ACC112 (cell line): ENCODE data around the gene DHH.

Experiments used
- H2AFZ ChIP-seq: fragments of 200-600 bp; sonication (generic); one replicate; pipeline ENCODE4 v1.6.0; 2017; ENCODE audit warnings: antibody characterized with exemption, low read length; ENCODE audit not compliant: unreplicated experiment
- H3K27ac ChIP-seq: fragments of 200-600 bp; sonication (generic); 2 replicates; pipeline ENCODE4 v1.5.1; 2014; ENCODE audit warnings: low read depth, mild to moderate bottlenecking, antibody characterized with exemption, low read length, moderate library complexity
- H3K27me3 ChIP-seq: fragments of 200-600 bp; sonication (generic); 2 replicates; pipeline ENCODE4 v1.6.1; 2014; ENCODE audit warnings: mild to moderate bottlenecking, antibody characterized with exemption, low read length, moderate library complexity, mixed read lengths; ENCODE audit not compliant: insufficient read depth
- H3K36me3 ChIP-seq: fragments of 200-600 bp; sonication (generic); 2 replicates; pipeline ENCODE4 v1.6.1; 2016; ENCODE audit warnings: mild to moderate bottlenecking, antibody characterized with exemption, low read length, moderate library complexity, mixed read lengths; ENCODE audit not compliant: insufficient read depth
- H3K4me1 ChIP-seq: fragments of 200-600 bp; sonication (generic); one replicate; pipeline ENCODE4 v1.6.1; 2016; ENCODE audit warnings: low read length, mixed read lengths; ENCODE audit not compliant: insufficient read depth, unreplicated experiment, control insufficient read depth
- H3K4me3 ChIP-seq: fragments of 200-600 bp; sonication (generic); 2 replicates; pipeline ENCODE4 v1.5.1; 2014; ENCODE audit warnings: mild to moderate bottlenecking, low read depth, low read length
- H3K79me2 ChIP-seq: fragments of 200-600 bp; sonication (generic); one replicate; pipeline ENCODE4 v1.6.0; 2016; ENCODE audit warnings: low read length; ENCODE audit not compliant: control insufficient read depth, unreplicated experiment, insufficient read depth

DHH gene

GRCh38 chr12:49108958-49109404, 14.4 kb upstream of the DHH start:
- Histone ChIP-seq H2AFZ (no peak overlapping the region), H3K4me3 (peak overlapping the region; percentile 98), H3K27ac (peak overlapping the region; percentile 33; the same call in 1 of the 2 replicates)

GRCh38 chr12:49105504-49106084, 11.0 kb upstream of the DHH start:
- peak overlapping the region; percentile 20; the same call in 1 of the 2 replicates for H3K4me3 ChIP-seq
- no peak overlapping the region for H2AFZ ChIP-seq
- peak overlapping the region; percentile 82 for H3K27ac ChIP-seq
- H3K79me2 ChIP-seq: peaks cover 39% of the 10 kb centered on the region
- H3K27me3 ChIP-seq: no peaks in the 10 kb centered on the region
- H3K36me3 ChIP-seq: peaks cover 3% of the 10 kb centered on the region; the same call in 1 of the 2 replicates
- H3K4me1 ChIP-seq: peaks cover 27% of the 10 kb centered on the region

More at GRCh38 chr12:49108958-49109404, 14.4 kb upstream of the DHH start:
- Histone ChIP-seq H3K4me1 (peaks cover 27% of the 10 kb centered on the region), H3K79me2 (peaks cover 39% of the 10 kb centered on the region), H3K36me3 (no peaks in the 10 kb centered on the region), H3K27me3 (no peaks in the 10 kb centered on the region)

DNA sequence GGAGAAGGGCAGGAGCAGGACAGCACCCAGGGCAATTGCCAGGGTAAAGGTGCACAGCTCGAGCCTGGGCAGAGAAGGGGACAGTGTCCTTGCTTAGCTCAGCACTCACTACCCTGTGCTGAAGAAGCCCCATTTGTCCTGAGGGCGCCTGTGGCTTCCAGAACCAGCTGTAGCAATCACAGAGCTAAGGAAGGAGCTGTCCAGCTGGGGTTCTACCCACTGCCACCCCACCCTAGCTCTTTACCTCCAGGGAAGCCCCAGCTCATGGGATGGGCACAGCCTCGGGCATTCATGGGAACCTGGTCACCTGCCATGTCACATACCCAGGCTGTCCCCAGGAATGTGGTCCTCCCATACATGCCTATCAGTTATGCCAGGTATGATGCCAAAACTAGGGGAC, 10.2 kb upstream of the DHH start:
- Histone ChIP-seq H3K4me1 (peaks cover 27% of the 10 kb centered on the region), H3K27me3 (no peaks in the 10 kb centered on the region), H3K36me3 (peaks cover 3% of the 10 kb centered on the region; the same call in 1 of the 2 replicates), H3K27ac (no peak overlapping the region), H3K4me3 (no peak overlapping the region), H3K79me2 (peaks cover 37% of the 10 kb centered on the region), H2AFZ (no peak overlapping the region)

GRCh38 chr12:49100380-49100779, 5.8 kb upstream of the DHH start:
- Histone ChIP-seq H3K4me3 (no peak overlapping the region), H3K36me3 (peaks cover 3% of the 10 kb centered on the region; the same call in 1 of the 2 replicates), H3K4me1 (peaks cover 5% of the 10 kb centered on the region)

GRCh38 chr12:49098703-49099102, 4.1 kb upstream of the DHH start:
- Histone ChIP-seq H3K27ac (no peak overlapping the region), H3K79me2 (no peaks in the 10 kb centered on the region), H3K27me3 (peaks cover 15% of the 10 kb centered on the region), H3K36me3 (peaks cover 3% of the 10 kb centered on the region; the same call in 1 of the 2 replicates), H3K4me3 (no peak overlapping the region), H2AFZ (no peak overlapping the region), H3K4me1 (peaks cover 14% of the 10 kb centered on the region)

More at GRCh38 chr12:49100380-49100779, 5.8 kb upstream of the DHH start:
- Histone ChIP-seq H3K79me2 (peaks cover 4% of the 10 kb centered on the region), H3K27me3 (no peaks in the 10 kb centered on the region), H3K27ac (no peak overlapping the region), H2AFZ (no peak overlapping the region)

DNA sequence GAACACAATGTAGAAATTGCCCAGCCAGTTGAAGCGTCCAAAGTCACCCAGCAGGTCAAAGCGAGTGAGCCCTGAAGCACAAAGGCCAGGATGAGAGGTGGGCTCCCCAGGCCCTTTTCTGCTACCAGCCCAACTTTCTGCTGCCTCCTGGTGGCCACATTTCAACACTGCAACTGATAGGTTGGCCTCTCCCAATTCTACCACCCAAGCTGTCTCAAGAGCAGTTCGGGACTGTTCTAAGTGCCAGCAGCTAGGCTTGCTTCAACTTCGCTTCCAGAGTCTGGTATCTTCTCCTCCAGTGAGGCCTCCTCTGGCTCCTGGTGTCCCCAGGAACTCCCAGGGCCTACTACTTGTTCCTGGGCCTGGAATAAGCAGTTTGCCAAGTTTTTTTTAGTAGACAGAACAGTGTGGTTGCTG, 3.4 kb upstream of the DHH start:
- no peaks in the 10 kb centered on the region for H3K79me2 ChIP-seq
- peaks cover 22% of the 10 kb centered on the region for H3K27me3 ChIP-seq
- peaks cover 14% of the 10 kb centered on the region for H3K4me1 ChIP-seq
- no peak overlapping the region for H3K27ac ChIP-seq
- no peak overlapping the region for H2AFZ ChIP-seq
- H3K36me3 ChIP-seq: no peaks in the 10 kb centered on the region; the same call in 1 of the 2 replicates
- no peak overlapping the region for H3K4me3 ChIP-seq

DNA sequence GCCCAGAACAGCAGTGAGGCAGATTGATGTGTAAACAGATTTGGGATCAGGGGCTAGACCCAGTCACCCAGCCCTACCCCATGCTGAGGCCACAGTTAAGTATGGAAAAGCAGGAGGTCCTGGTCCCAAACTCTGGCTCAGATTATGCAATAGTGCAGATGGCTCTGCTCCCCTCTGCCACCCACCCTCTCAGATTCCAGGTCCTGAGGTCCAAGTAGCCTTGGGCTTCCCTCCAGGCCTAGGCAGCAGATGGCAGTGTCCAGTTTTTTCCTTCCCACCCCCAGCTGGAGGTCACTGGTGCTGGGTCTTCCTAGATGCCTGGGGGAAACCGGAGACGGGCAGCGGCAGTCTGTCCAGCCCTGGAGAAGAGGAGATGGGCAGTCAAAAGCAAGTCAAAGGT, 2.8 kb upstream of the DHH start:
- no peaks in the 10 kb centered on the region; the same call in 1 of the 2 replicates for H3K36me3 ChIP-seq
- H3K79me2 ChIP-seq: no peaks in the 10 kb centered on the region
- no peak overlapping the region for H2AFZ ChIP-seq
- peaks cover 28% of the 10 kb centered on the region for H3K27me3 ChIP-seq
- H3K4me3 ChIP-seq: no peak overlapping the region
- no peak overlapping the region for H3K27ac ChIP-seq
- H3K4me1 ChIP-seq: peaks cover 18% of the 10 kb centered on the region

DNA sequence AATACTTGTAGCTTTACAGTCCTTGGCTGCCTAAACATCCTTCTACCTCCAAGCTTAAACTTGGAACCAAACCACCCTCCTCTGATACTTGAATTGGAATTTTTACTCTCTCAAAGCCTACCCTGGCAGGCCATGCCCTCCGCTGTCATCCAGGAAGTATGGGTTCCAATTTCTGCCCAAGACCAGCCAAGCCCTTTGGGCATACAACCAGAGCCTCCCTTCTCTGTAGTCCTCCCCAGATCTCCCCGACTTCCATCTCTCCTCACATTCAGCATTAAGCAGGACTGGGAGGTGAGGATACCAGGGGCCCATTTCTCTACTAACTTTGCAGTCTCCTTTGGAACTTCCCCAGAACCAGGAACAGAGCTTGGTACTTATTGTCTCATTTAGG, 369 bp upstream of the DHH start:
- Histone ChIP-seq H3K27ac (no peak overlapping the region), H3K4me3 (no peak overlapping the region), H3K36me3 (no peaks in the 10 kb centered on the region; the same call in 1 of the 2 replicates), H3K27me3 (peaks cover 47% of the 10 kb centered on the region), H3K4me1 (peaks cover 23% of the 10 kb centered on the region), H3K79me2 (no peaks in the 10 kb centered on the region), H2AFZ (no peak overlapping the region)

DNA sequence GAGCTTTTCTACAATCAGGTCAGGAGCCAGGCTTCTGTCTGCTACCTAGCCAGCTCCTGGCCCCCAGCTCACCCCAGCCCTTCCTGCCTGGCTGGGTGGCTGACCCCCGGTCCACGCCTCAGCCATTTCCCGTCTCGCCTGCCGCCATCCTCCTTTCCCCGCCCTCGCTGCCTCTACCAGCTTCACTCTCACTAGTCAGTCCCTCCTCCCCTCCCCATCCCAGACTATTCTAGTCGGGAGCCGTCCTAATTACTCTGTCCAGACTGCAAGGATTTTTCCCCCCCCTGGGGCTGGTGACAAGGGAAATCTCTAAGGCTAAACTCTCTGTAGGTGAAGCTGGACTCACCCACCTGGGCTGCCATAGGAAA, 825 bp downstream of the DHH start:
- no peaks in the 10 kb centered on the region; the same call in 1 of the 2 replicates for H3K36me3 ChIP-seq
- H2AFZ ChIP-seq: no peak overlapping the region
- peaks cover 53% of the 10 kb centered on the region for H3K27me3 ChIP-seq
- no peaks in the 10 kb centered on the region for H3K79me2 ChIP-seq
- H3K4me3 ChIP-seq: peak overlapping the region; percentile 45; the same call in 1 of the 2 replicates
- H3K27ac ChIP-seq: no peak overlapping the region
- peaks cover 26% of the 10 kb centered on the region for H3K4me1 ChIP-seq

DNA sequence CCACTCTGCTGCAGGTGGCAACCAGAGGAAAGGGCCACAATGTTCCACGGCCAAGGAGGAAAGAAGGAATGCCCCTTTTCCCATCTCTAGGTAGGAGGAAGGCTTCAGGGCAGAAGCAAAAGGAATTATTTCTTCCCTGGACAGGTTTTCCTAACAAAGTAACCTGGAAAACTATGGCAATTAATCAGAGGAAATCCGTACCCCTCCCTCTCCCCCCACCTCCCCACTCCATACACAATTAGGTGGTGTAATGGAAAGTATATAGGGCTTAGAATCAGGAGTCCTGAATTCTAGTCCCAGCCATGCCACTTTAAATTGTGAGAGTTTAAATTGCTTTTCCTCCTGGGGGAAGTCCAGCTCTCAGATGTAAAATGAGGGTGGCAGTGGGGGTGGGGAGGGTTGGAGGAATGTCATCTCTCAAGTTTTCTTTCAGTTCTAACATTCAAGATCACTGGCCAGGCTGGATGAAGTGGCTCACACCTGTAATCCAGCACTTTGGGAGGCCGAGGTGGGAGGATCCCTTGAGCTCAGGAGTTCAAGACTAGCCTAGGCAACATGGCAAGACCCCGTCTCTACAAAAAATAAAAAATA, 1.7 kb downstream of the DHH start:
- Histone ChIP-seq H3K4me3 (no peak overlapping the region), H3K27me3 (peaks cover 55% of the 10 kb centered on the region), H2AFZ (no peak overlapping the region), H3K36me3 (no peaks in the 10 kb centered on the region; the same call in 1 of the 2 replicates), H3K4me1 (peaks cover 26% of the 10 kb centered on the region), H3K27ac (no peak overlapping the region), H3K79me2 (no peaks in the 10 kb centered on the region)
